Measurements from ENCODE around the gene MSI2.

GRCh38 chr17:57667461-57667923, 411.2 kb downstream of the MSI2 start:
- no peak for TF ChIP-seq POLR2AphosphoS5 (IDR thresholded peaks at IDR 0.05)
- TF ChIP-seq, protein P1, sequence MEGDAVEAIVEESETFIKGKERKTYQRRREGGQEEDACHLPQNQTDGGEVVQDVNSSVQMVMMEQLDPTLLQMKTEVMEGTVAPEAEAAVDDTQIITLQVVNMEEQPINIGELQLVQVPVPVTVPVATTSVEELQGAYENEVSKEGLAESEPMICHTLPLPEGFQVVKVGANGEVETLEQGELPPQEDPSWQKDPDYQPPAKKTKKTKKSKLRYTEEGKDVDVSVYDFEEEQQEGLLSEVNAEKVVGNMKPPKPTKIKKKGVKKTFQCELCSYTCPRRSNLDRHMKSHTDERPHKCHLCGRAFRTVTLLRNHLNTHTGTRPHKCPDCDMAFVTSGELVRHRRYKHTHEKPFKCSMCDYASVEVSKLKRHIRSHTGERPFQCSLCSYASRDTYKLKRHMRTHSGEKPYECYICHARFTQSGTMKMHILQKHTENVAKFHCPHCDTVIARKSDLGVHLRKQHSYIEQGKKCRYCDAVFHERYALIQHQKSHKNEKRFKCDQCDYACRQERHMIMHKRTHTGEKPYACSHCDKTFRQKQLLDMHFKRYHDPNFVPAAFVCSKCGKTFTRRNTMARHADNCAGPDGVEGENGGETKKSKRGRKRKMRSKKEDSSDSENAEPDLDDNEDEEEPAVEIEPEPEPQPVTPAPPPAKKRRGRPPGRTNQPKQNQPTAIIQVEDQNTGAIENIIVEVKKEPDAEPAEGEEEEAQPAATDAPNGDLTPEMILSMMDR (IDR thresholded peaks at IDR 0.05), result no peak

Measured in gastroesophageal sphincter (tissue), 3 donors.